ACC112 (cell line): ENCODE results near the gene NOTUM.

Source experiments
- H2AFZ ChIP-seq: fragments of 200-600 bp; sonication (generic); one replicate; pipeline ENCODE4 v1.6.0; 2017; ENCODE audit warnings: antibody characterized with exemption, low read length; ENCODE audit not compliant: unreplicated experiment
- H3K27ac ChIP-seq: fragments of 200-600 bp; sonication (generic); 2 replicates; pipeline ENCODE4 v1.5.1; 2014; ENCODE audit warnings: low read depth, mild to moderate bottlenecking, antibody characterized with exemption, low read length, moderate library complexity
- H3K27me3 ChIP-seq: fragments of 200-600 bp; sonication (generic); 2 replicates; pipeline ENCODE4 v1.6.1; 2014; ENCODE audit warnings: mild to moderate bottlenecking, antibody characterized with exemption, low read length, moderate library complexity, mixed read lengths; ENCODE audit not compliant: insufficient read depth
- H3K36me3 ChIP-seq: fragments of 200-600 bp; sonication (generic); 2 replicates; pipeline ENCODE4 v1.6.1; 2016; ENCODE audit warnings: mild to moderate bottlenecking, antibody characterized with exemption, low read length, moderate library complexity, mixed read lengths; ENCODE audit not compliant: insufficient read depth
- H3K4me1 ChIP-seq: fragments of 200-600 bp; sonication (generic); one replicate; pipeline ENCODE4 v1.6.1; 2016; ENCODE audit warnings: low read length, mixed read lengths; ENCODE audit not compliant: insufficient read depth, unreplicated experiment, control insufficient read depth
- H3K4me3 ChIP-seq: fragments of 200-600 bp; sonication (generic); 2 replicates; pipeline ENCODE4 v1.5.1; 2014; ENCODE audit warnings: mild to moderate bottlenecking, low read depth, low read length
- H3K79me2 ChIP-seq: fragments of 200-600 bp; sonication (generic); one replicate; pipeline ENCODE4 v1.6.0; 2016; ENCODE audit warnings: low read length; ENCODE audit not compliant: control insufficient read depth, unreplicated experiment, insufficient read depth

The NOTUM gene

DNA sequence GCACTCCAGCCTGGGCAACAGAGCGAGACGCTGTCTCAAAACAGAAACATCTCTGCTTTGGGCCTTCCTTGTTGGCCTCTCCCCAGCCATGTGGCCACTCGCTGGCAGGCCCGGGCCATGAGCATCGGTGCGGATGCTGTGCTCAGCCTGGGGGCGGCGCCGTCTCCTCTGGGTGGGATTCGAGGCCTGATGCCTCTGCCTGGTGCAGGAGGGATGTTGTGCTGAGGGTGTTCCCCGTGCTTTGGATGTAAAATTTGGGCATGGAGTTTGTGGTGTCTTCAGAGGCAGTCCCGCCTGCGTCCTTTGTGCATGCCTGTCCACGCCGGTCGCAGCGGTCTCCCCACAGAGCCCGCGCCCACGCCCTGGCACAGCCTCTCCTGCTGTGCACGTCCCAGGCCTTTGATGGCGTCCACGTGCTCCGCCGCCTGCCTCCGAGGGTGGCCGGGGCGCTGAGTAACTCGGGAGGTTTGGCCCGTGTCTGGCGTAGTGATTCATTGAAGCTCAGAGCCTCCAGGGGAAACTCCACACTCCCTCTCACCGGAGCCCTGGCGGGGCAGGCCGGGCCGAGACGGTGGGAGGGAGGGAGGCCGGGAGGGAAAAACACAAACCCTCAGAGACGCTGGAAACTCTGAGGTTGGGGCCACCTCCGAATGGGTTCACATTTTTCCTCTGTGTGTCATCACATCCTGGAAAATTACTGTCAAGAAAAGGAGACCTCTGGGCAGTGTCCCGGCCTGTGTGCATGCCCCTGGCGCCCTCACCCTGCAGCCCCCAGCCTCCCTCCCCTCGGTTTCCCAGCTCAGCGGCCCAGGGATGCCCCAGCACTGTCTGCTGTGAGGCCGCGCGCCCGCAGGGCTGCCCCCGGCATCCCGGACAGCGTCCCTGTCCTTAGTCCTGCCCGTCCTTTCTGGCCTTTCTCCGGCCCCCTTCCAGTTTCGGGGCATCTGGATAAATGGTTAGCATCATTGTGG lies 42.7 kb upstream of the NOTUM start:
- H3K27me3 ChIP-seq, result no peaks in the 10 kb centered on the region
- peak overlapping the region; percentile 8; the same call in 1 of the 2 replicates for H3K4me3 ChIP-seq
- no peaks in the 10 kb centered on the region for H3K36me3 ChIP-seq
- H2AFZ ChIP-seq, result peak overlapping the region; percentile 48
- peak overlapping the region; percentile 77 for H3K27ac ChIP-seq
- H3K4me1 ChIP-seq, result peaks cover 39% of the 10 kb centered on the region
- H3K79me2 ChIP-seq, result no peaks in the 10 kb centered on the region

DNA sequence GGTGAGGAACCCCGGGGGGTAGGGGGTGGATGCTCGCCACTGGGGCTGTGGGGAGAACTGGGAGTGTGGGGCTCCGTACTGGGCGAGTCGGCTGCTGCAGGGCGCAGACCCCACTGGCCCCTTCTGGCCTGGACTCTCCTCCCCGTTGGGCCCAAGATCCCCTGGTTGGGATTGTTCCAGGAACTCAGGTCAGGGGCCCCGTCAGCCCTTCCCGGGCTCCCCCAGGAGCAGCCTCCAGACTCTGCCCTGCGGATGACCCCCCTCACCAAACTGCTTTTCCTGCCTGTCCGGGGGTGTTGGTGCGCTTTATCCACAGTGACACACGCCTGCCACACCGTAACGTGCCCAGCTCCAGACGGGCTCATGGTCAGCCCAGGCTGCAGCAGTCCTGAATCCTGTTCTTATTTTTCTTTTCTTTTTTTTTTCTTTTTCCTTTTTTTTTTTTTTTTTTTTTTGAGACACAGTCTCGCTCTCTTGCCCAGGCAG lies 40.6 kb upstream of the NOTUM start:
- H2AFZ ChIP-seq, result no peak overlapping the region
- H3K79me2 ChIP-seq, result no peaks in the 10 kb centered on the region
- H3K27ac ChIP-seq, result no peak overlapping the region
- no peaks in the 10 kb centered on the region for H3K36me3 ChIP-seq
- no peak overlapping the region for H3K4me3 ChIP-seq
- peaks cover 35% of the 10 kb centered on the region for H3K4me1 ChIP-seq
- no peaks in the 10 kb centered on the region for H3K27me3 ChIP-seq

DNA sequence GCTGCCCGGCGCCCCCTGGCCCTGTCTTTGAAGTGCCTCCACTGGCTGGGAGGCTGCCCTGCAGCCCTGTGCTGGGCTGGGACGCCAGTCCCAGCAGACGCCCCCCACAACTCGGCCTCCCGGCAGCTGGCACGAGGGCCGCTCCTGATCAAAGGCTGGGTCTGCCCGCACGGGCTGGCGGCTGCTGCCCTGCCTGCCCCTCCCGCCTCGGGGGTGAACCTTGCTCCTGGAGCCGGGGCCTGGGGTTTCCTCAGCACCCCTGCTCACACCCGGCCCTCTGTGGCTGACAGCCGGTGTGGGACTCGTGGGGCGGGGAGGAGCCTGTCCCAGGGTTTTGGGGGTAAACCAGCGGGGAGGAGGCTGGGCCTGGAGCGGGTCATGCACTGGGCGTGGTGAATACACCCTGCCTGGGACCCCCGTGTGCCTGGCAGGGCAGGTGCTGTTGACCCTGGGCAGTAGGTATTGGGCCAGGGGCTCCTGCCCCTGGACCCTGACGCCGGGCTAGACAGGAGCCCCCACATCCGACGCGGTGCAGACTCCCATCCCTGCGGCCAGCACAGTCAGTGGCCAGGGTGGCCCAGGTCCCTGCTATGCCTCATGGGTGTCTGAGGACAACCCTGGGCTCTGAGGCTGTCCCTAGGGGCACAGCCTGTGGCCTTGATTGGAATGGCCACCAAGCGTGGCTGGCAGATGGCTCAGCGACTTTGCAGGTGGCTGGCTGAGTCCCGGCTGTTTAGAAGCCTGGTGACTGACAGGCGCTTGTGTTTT lies 40.0 kb upstream of the NOTUM start:
- no peak overlapping the region for H3K27ac ChIP-seq
- no peaks in the 10 kb centered on the region for H3K36me3 ChIP-seq
- no peak overlapping the region for H2AFZ ChIP-seq
- no peaks in the 10 kb centered on the region for H3K79me2 ChIP-seq
- no peak overlapping the region for H3K4me3 ChIP-seq
- H3K4me1 ChIP-seq, result peaks cover 30% of the 10 kb centered on the region
- H3K27me3 ChIP-seq, result no peaks in the 10 kb centered on the region

DNA sequence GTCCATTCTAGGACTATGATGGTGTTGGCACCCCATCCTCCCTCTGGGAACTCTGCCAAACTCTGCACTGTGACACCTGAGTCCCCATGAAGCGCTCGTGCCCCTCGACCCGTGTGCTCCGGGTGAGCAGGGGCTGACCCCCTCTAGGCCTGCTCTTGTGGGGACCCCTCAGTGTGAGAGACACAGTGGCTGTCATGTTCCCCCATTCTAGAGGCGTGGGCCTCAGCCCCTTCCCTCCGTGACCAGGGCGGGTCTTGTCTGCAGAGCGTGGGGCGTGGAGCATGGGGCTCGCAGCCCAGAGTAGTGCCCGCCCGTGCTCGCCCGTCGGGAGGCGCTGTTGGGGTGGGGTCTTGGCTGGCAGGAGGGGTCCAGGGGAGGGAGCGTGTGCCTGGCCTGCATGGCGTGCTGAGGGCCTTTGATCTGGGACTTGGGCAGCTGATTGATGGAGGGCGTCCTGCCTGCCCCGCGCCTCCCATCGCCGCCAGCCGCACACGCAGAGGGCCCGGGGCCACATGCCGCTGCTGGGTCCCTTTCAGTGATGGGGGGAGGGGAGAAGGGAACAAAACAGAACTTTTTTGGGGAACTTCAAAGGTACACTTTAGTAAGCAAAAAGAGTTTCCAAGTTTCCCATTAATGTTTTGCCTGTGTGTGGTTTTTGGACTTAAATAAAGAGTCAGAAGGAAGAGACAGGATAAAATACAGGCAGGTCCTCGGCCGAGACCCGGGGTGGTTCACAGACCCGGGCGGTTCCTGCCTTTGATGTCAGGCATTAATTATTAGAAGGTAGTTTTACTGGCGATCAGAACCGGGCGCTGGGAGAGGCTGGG lies 39.2 kb upstream of the NOTUM start:
- Histone ChIP-seq H3K27me3 (no peaks in the 10 kb centered on the region), H3K4me1 (peaks cover 23% of the 10 kb centered on the region), H3K79me2 (no peaks in the 10 kb centered on the region), H3K4me3 (no peak overlapping the region), H3K27ac (no peak overlapping the region), H2AFZ (no peak overlapping the region), H3K36me3 (no peaks in the 10 kb centered on the region)

DNA sequence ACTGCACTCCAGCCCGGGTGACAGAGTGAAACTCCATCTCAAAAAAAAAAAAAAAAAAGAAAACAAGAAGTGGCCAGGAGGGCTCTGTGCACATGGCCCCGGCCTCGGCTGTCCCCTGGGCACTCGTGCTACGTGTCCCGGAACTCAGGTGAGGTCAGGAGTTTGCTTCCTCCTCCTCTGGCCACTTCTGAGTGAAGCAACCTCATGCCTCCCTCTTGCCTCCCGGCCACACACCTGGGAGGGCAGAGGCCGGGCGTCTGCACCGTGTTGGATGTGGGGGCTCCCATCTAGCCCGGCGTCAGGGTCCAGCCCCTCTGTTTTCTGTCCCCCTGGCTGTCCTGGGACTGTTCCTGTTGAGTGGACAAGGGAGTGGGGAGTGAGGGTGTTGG lies 38.6 kb upstream of the NOTUM start:
- Histone ChIP-seq H3K27me3 (no peaks in the 10 kb centered on the region), H2AFZ (no peak overlapping the region), H3K4me3 (no peak overlapping the region), H3K4me1 (peaks cover 17% of the 10 kb centered on the region), H3K36me3 (no peaks in the 10 kb centered on the region), H3K27ac (no peak overlapping the region), H3K79me2 (no peaks in the 10 kb centered on the region)

DNA sequence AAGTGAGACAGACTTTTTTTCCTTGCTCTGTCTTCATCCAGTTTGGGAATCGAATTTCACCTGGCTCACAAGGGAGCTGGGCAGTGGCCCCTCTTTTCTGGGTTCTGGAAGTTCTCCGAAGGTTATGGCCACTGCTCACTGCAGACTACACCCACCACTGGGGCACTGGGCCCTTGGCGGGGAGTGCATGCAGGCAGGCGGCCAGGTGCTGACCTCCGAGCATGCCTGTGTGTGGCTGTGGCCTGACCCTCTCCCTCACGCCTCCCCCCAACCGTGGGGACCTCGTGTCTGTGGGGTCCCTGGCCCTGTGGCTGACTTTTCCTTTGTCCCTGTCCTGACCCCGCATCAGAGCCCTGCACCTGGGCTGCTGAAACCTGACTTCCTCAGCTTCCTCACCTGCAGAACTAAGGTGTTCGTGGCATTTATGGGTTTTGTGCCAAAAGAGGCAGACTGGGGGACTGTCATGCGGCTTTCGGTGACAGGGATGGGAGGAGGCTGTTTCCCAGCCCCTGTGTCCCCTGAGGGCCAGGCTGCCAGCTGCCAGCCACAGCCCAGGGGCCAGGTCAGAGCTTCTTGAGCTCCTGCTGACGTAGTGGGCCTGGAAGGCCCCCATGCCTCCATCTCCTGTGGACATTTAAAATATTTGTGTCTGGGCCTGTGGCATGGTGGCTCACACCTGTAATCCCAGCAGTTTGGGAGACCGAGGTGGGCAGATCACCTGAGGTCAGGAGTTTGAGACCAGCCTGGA lies 37.9 kb upstream of the NOTUM start:
- H3K27ac ChIP-seq, result no peak overlapping the region
- H2AFZ ChIP-seq, result no peak overlapping the region
- no peaks in the 10 kb centered on the region for H3K79me2 ChIP-seq
- peaks cover 10% of the 10 kb centered on the region for H3K4me1 ChIP-seq
- H3K36me3 ChIP-seq, result no peaks in the 10 kb centered on the region
- H3K4me3 ChIP-seq, result no peak overlapping the region
- no peaks in the 10 kb centered on the region for H3K27me3 ChIP-seq

DNA sequence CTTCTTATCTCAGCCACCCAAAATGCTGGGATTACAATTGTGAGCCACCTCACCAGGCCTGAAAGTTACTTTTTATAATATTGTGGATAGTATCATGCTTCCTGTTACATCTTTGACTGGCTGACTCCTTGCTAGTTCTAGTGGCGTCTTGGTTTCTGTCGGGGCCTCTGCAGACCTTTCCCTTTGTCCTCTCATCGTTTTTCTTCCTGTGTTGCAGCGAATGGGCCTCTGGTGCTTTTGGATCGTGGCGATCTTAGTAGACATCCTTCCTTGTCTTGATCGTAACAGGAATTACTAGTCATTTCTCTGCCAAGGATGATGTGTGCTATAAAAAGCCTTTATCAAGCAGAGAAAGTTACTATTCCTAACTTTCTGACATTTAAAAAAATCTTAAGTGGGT lies 37.2 kb upstream of the NOTUM start:
- no peak overlapping the region for H3K4me3 ChIP-seq
- H3K79me2 ChIP-seq, result no peaks in the 10 kb centered on the region
- H3K27ac ChIP-seq, result no peak overlapping the region
- H3K27me3 ChIP-seq, result no peaks in the 10 kb centered on the region
- H3K36me3 ChIP-seq, result no peaks in the 10 kb centered on the region
- peaks cover 6% of the 10 kb centered on the region for H3K4me1 ChIP-seq
- H2AFZ ChIP-seq, result no peak overlapping the region

DNA sequence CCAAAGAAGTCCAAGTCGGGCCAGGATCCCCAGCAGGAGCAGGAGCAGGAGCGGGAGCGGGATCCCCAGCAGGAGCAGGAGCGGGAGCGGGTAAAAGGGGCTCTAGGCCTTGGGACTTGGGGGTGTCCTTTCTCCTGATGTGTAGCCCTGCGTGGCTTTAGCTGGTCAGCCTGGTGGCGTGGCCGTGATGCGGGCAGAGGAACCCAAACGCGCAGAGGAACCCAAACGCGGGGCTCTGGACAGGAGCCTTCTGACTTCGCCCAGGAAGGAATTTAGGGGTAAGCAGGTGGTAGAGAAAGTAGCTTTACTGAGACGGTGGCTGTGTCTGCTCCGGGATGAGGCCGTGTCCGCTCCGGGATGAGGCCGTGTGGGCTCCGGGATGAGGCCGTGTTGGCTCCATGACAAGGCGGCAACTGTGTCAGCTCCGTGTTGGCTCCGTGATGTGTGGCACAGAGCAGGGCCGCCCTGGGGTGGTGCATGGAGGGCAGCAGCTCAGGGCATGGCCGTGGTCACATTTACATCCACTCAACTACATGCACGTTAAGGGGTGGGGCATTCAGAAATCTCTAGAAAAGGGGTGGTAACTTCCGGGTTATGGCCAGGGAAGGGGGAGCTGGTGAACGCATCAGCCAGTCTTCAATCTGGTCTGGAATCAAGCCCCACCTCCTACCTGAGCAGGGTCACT lies 35.9 kb upstream of the NOTUM start:
- no peak overlapping the region for H3K4me3 ChIP-seq
- H3K79me2 ChIP-seq, result no peaks in the 10 kb centered on the region
- H3K36me3 ChIP-seq, result no peaks in the 10 kb centered on the region
- H3K27ac ChIP-seq, result no peak overlapping the region
- H2AFZ ChIP-seq, result no peak overlapping the region
- H3K4me1 ChIP-seq, result peaks cover 4% of the 10 kb centered on the region
- H3K27me3 ChIP-seq, result no peaks in the 10 kb centered on the region

DNA sequence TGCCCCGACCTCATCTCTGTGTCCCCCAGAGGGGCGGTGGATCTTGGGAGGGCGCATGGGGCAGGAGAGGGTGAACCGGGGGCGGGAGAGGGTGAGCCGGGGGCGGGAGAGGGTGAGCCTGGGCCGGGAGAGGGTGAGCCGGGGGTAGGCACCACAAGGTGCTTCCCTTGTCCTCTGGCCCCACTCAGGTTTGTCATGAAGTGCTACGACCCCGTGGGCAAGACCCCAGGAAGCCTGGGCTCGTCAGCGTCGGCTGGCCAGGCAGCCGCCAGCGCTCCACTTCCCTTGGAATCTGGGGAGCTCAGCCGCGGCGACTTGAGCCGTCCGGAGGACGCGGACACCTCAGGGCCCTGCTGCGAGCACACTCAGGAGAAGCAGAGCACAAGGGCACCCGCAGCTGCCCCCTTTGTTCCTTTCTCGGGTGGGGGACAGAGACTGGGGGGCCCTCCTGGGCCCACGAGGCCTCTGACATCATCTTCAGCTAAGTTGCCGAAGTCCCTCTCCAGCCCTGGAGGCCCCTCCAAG lies 35.3 kb upstream of the NOTUM start:
- Histone ChIP-seq H3K4me1 (peaks cover 8% of the 10 kb centered on the region), H3K36me3 (no peaks in the 10 kb centered on the region), H3K27ac (no peak overlapping the region), H3K27me3 (no peaks in the 10 kb centered on the region), H3K4me3 (no peak overlapping the region), H2AFZ (no peak overlapping the region), H3K79me2 (no peaks in the 10 kb centered on the region)
